ENCODE measurements around the gene PARVA.

The PARVA gene

GRCh38 chr11:12403997-12404350, 26.6 kb downstream of the PARVA start:
- no peak for DNase-seq (ENCODE audit: low read depth in 2 of 2)

GRCh38 chr11:12404436-12404835, 27.1 kb downstream of the PARVA start:
- no peak for DNase-seq (ENCODE audit: low read depth in 2 of 2)

- no peak for DNase-seq (ENCODE audit: low read depth in 2 of 2)
These were observed 30.9 kb downstream of the PARVA start for GRCh38 chr11:12408156-12408770.

GRCh38 chr11:12409621-12410005, 32.2 kb downstream of the PARVA start:
- no peak for DNase-seq (ENCODE audit: low read depth in 2 of 2)

- no peak for DNase-seq (ENCODE audit: low read depth in 2 of 2)
These were observed 32.8 kb downstream of the PARVA start for GRCh38 chr11:12410006-12410728.

GRCh38 chr11:12411393-12411792, 34.0 kb downstream of the PARVA start:
- no peak for DNase-seq (ENCODE audit: low read depth in 2 of 2)

- DNase-seq (ENCODE audit: low read depth in 2 of 2), result peak; percentile 17 to 19
These were observed 34.7 kb downstream of the PARVA start for GRCh38 chr11:12411806-12412727.

- DNase-seq (ENCODE audit: low read depth in 2 of 2), result no peak
These were observed 36.0 kb downstream of the PARVA start for GRCh38 chr11:12413141-12414052.

GRCh38 chr11:12414611-12415010, 37.2 kb downstream of the PARVA start:
- DNase-seq (ENCODE audit: low read depth in 2 of 2), result no peak

GRCh38 chr11:12415342-12415966, 38.1 kb downstream of the PARVA start:
- no peak for DNase-seq (ENCODE audit: low read depth in 2 of 2)

- DNase-seq (ENCODE audit: low read depth in 2 of 2), result no peak
These were observed 39.2 kb downstream of the PARVA start for GRCh38 chr11:12416552-12416951.

- no peak for DNase-seq (ENCODE audit: low read depth in 2 of 2)
These were observed 40.6 kb downstream of the PARVA start for GRCh38 chr11:12417691-12418611.

- no peak for DNase-seq (ENCODE audit: low read depth in 2 of 2)
These were observed 42.7 kb downstream of the PARVA start for GRCh38 chr11:12420040-12420439.

- no peak for DNase-seq (ENCODE audit: low read depth in 2 of 2)
These were observed 43.3 kb downstream of the PARVA start for GRCh38 chr11:12420706-12421105.

- no peak for DNase-seq (ENCODE audit: low read depth in 2 of 2)
These were observed 44.0 kb downstream of the PARVA start for GRCh38 chr11:12421386-12421785.

GRCh38 chr11:12426176-12426575, 48.8 kb downstream of the PARVA start:
- DNase-seq (ENCODE audit: low read depth in 2 of 2), result no peak

- no peak for DNase-seq (ENCODE audit: low read depth in 2 of 2)
These were observed 51.8 kb downstream of the PARVA start for GRCh38 chr11:12429155-12429554.

- DNase-seq (ENCODE audit: low read depth in 2 of 2), result no peak
These were observed 53.0 kb downstream of the PARVA start for GRCh38 chr11:12430351-12430750.

GRCh38 chr11:12430954-12431595, 53.7 kb downstream of the PARVA start:
- DNase-seq (ENCODE audit: low read depth in 2 of 2), result no peak
